ENCODE data around the gene OR56B1. TPM values are rescaled to one million over a fixed set of nuclear protein-coding genes. Genes with fewer than 3 reads are reported as not detected.

The OR56B1 gene
- total and polyA plus RNA-seq, 2 donors from 2014 or later = 0.28 TPM; not detected in 1

- intact Hi-C loops (cut with DNase I) = no loop called here
- FAIRE-seq (no peak), DNase-seq (no peak)
- H3K9me3 ChIP-seq (ENCODE audit: control insufficient read depth in 2 of 3, insufficient read depth in 1 of 3, low read length in 3 of 3) = no peaks in the 10 kb centered on the region
- no peaks in the 10 kb centered on the region for H3K36me3 ChIP-seq (ENCODE audit: control insufficient read depth in 2 of 3, insufficient read depth in 3 of 3, low read length in 3 of 3)
- H3K4me1 ChIP-seq (ENCODE audit: control insufficient read depth in 2 of 3, insufficient read depth in 2 of 3, low read depth in 1 of 3, low read length in 3 of 3) = no peaks in the 10 kb centered on the region
- no peaks in the 10 kb centered on the region for H3K27me3 ChIP-seq (ENCODE audit: control insufficient read depth, insufficient read depth, low read length)
- H3K27ac ChIP-seq (ENCODE audit: low read depth in 2 of 2, low read length in 2 of 2) = no peak overlapping the region
- no peak overlapping the region for H3K4me3 ChIP-seq (ENCODE audit: low read length in 3 of 3)
- no peak for TF ChIP-seq CTCF (IDR thresholded peaks at IDR 0.05; ENCODE audit: borderline replicate concordance, extremely low read depth, insufficient read depth)
- no peak overlapping the region for H3K9ac ChIP-seq (ENCODE audit: low read length in 3 of 3)
Observed at GRCh38 chr11:5767056-5767455, 30.8 kb downstream of the OR56B1 start.

- DNase-seq (no peak), FAIRE-seq (no peak)
- H3K27me3 ChIP-seq (ENCODE audit: control insufficient read depth, insufficient read depth, low read length) = no peaks in the 10 kb centered on the region
- H3K36me3 ChIP-seq (ENCODE audit: control insufficient read depth in 2 of 3, insufficient read depth in 3 of 3, low read length in 3 of 3) = no peaks in the 10 kb centered on the region
- no peak for TF ChIP-seq CTCF (IDR thresholded peaks at IDR 0.05; ENCODE audit: borderline replicate concordance, extremely low read depth, insufficient read depth)
- no peak within 1 kb of the TSS for H3K27ac ChIP-seq (ENCODE audit: low read depth in 2 of 2, low read length in 2 of 2)
- intact Hi-C loops (cut with DNase I) = no loop called here
- H3K9me3 ChIP-seq (ENCODE audit: control insufficient read depth in 2 of 3, insufficient read depth in 1 of 3, low read length in 3 of 3) = no peaks in the 10 kb centered on the region
- no peak within 1 kb of the TSS for H3K4me3 ChIP-seq (ENCODE audit: low read length in 3 of 3)
- no peak within 1 kb of the TSS for H3K9ac ChIP-seq (ENCODE audit: low read length in 3 of 3)
- H3K4me1 ChIP-seq (ENCODE audit: control insufficient read depth in 2 of 3, insufficient read depth in 2 of 3, low read depth in 1 of 3, low read length in 3 of 3) = no peaks in the 10 kb centered on the region
Observed at GRCh38 chr11:5783255-5783654, 47.0 kb downstream of the OR56B1 start, which contains the start of gene OR52N5. Gene OR52N5, minus strand, starts transcription at chr11:5783355. Its CDS starts 4,721 bp downstream, at chr11:5778634.

Other genes with a start within 250 kb of the OR56B1 start
- not detected for gene OR52D1, start 247.8 kb upstream of the OR56B1 start, total RNA-seq
- not detected for gene OR52D1, start 247.8 kb upstream of the OR56B1 start, polyA plus RNA-seq (ENCODE audit: insufficient read depth, low read depth, low replicate concordance)
- 0.35 TPM for gene UBQLN3, start 226.5 kb upstream of the OR56B1 start, total RNA-seq
- not detected for gene UBQLN3, start 226.5 kb upstream of the OR56B1 start, polyA plus RNA-seq (ENCODE audit: insufficient read depth, low read depth, low replicate concordance)
- 0.69 TPM for gene UBQLNL, start 219.7 kb upstream of the OR56B1 start, total RNA-seq
- 0.32 TPM for gene UBQLNL, start 219.7 kb upstream of the OR56B1 start, polyA plus RNA-seq (ENCODE audit: insufficient read depth, low read depth, low replicate concordance)
- 0.57 TPM for gene OR52H1, start 187.9 kb upstream of the OR56B1 start, total RNA-seq
- not detected for gene OR52H1, start 187.9 kb upstream of the OR56B1 start, polyA plus RNA-seq (ENCODE audit: insufficient read depth, low read depth, low replicate concordance)
- gene OR52B6, start 155.6 kb upstream of the OR56B1 start, total RNA-seq = not detected
- gene OR52B6, start 155.6 kb upstream of the OR56B1 start, polyA plus RNA-seq (ENCODE audit: insufficient read depth, low read depth, low replicate concordance) = not detected
- gene TRIM6, start 139.8 kb upstream of the OR56B1 start, total RNA-seq = 6.5 TPM
- gene TRIM6, start 139.8 kb upstream of the OR56B1 start, polyA plus RNA-seq (ENCODE audit: insufficient read depth, low read depth, low replicate concordance) = 7.4 TPM
- gene TRIM34, start 111.4 kb upstream of the OR56B1 start, total RNA-seq = 6.7 TPM
- 5.9 TPM for gene TRIM34, start 111.4 kb upstream of the OR56B1 start, polyA plus RNA-seq (ENCODE audit: insufficient read depth, low read depth, low replicate concordance)
- 27.7 TPM for gene TRIM5, start 51.4 kb upstream of the OR56B1 start, total RNA-seq
- gene TRIM5, start 51.4 kb upstream of the OR56B1 start, polyA plus RNA-seq (ENCODE audit: insufficient read depth, low read depth, low replicate concordance) = 11.2 TPM
- gene TRIM22, start 46.7 kb upstream of the OR56B1 start, total RNA-seq = 80.9 TPM
- 11.5 TPM for gene TRIM22, start 46.7 kb upstream of the OR56B1 start, polyA plus RNA-seq (ENCODE audit: insufficient read depth, low read depth, low replicate concordance)
- gene OR52N4, start 17.8 kb downstream of the OR56B1 start, total RNA-seq = 0.60 TPM
- gene OR52N4, start 17.8 kb downstream of the OR56B1 start, polyA plus RNA-seq (ENCODE audit: insufficient read depth, low read depth, low replicate concordance) = not detected
- not detected for gene OR52N5, start 46.9 kb downstream of the OR56B1 start, total RNA-seq
- not detected for gene OR52N5, start 46.9 kb downstream of the OR56B1 start, polyA plus RNA-seq (ENCODE audit: insufficient read depth, low read depth, low replicate concordance)
- gene OR52N1, start 54.8 kb downstream of the OR56B1 start, total RNA-seq = not detected
- gene OR52N1, start 54.8 kb downstream of the OR56B1 start, polyA plus RNA-seq (ENCODE audit: insufficient read depth, low read depth, low replicate concordance) = not detected
- not detected for gene OR52N2, start 72.5 kb downstream of the OR56B1 start, total RNA-seq
- gene OR52N2, start 72.5 kb downstream of the OR56B1 start, polyA plus RNA-seq (ENCODE audit: insufficient read depth, low read depth, low replicate concordance) = not detected
- gene OR52E6, start 105.4 kb downstream of the OR56B1 start, total RNA-seq = not detected
- gene OR52E6, start 105.4 kb downstream of the OR56B1 start, polyA plus RNA-seq (ENCODE audit: insufficient read depth, low read depth, low replicate concordance) = not detected
- gene OR52E8, start 121.2 kb downstream of the OR56B1 start, total RNA-seq = 0.25 TPM
- not detected for gene OR52E8, start 121.2 kb downstream of the OR56B1 start, polyA plus RNA-seq (ENCODE audit: insufficient read depth, low read depth, low replicate concordance)
- not detected for gene OR52E4, start 144.2 kb downstream of the OR56B1 start, total RNA-seq
- not detected for gene OR52E4, start 144.2 kb downstream of the OR56B1 start, polyA plus RNA-seq (ENCODE audit: insufficient read depth, low read depth, low replicate concordance)
- gene OR52E5, start 156.8 kb downstream of the OR56B1 start, total RNA-seq = not detected
- not detected for gene OR52E5, start 156.8 kb downstream of the OR56B1 start, polyA plus RNA-seq (ENCODE audit: insufficient read depth, low read depth, low replicate concordance)
- not detected for gene OR56A3, start 205.8 kb downstream of the OR56B1 start, total RNA-seq
- not detected for gene OR56A3, start 205.8 kb downstream of the OR56B1 start, polyA plus RNA-seq (ENCODE audit: insufficient read depth, low read depth, low replicate concordance)
- gene OR56A5, start 232.0 kb downstream of the OR56B1 start, total RNA-seq = not detected
- gene OR56A5, start 232.0 kb downstream of the OR56B1 start, polyA plus RNA-seq (ENCODE audit: insufficient read depth, low read depth, low replicate concordance) = not detected

All from kidney (tissue), 14 donors.